K562 (cell line): Measurements from ENCODE around the gene AGAP3. TPM values are rescaled to one million over a fixed set of nuclear protein-coding genes. Genes with fewer than 3 reads are reported as not detected.

ENCODE experiments used
- CHD7 ChIP-seq: fragments of 200-600 bp; sonication (generic); IDR thresholded peaks from one replicate; pipeline ENCODE4 v1.6.1; 2012; ENCODE audit warnings: mild to moderate bottlenecking, low read depth, low read length, inconsistent platforms
- ETV5 ChIP-seq: sonication (generic); formaldehyde crosslinking; IDR thresholded peaks from 2 replicates; pipeline ENCODE4 v1.4.0; 2020; ENCODE audit warnings: low read depth, mild to moderate bottlenecking, missing genetic modification reagents
- PHF8 ChIP-seq: fragments of 200-600 bp; sonication (generic); IDR thresholded peaks from 2 replicates; pipeline ENCODE4 v1.6.1; 2012; ENCODE audit warnings: mixed run types, mild to moderate bottlenecking, inconsistent platforms, low read length, moderate library complexity, borderline replicate concordance
- POLR2H ChIP-seq: IDR thresholded peaks from 2 replicates; pipeline ENCODE4 v1.6.1; 2016; ENCODE audit warnings: missing genetic modification characterization, low read depth, mild to moderate bottlenecking, control low read depth, missing compliant biosample characterization, moderate library complexity
- ZBTB40 ChIP-seq, 2 experiments: fragments of 450-650 bp in 1 of 2; sonication (generic) in 1 of 2; formaldehyde crosslinking in 1 of 2; IDR thresholded peaks; 2 replicates each; pipeline versions ENCODE4 v1.7.1 to v1.9.0; 2016 to 2022; ENCODE audit warnings: inconsistent platforms in 1 of 2, mild to moderate bottlenecking in 1 of 2, missing genetic modification reagents in 1 of 2
- polyA plus RNA-seq, 8 experiments: library from polyadenylated mRNA; depleted of rRNA in 4 of 8; stranded (reverse) in 5 of 8; unstranded in 3 of 8; fragments of >200 nt; fragmentation: Nextera tagmentation in 2 of 8; fragmentation: Illumina TruSeq in 1 of 8; extraction: Ambion mirVana in 2 of 8; extraction: Trizol in 1 of 8; gene quantifications; 2 replicates each; pipeline versions ENCODE4 v1.2.1 to v1.2.3, GENCODE V29; 2011 to 2014; ENCODE audit warnings: inconsistent platforms in 1 of 8, missing spikeins in 1 of 8
- total RNA-seq, 7 experiments: library from RNA; depleted of rRNA in 6 of 7; stranded (reverse); fragments of >200 nt in 6 of 7; fragmentation: Illumina TruSeq in 2 of 7; extraction: Trizol in 2 of 7; gene quantifications; 2 replicates each; pipeline versions ENCODE4 v1.2.1 to v1.2.3, GENCODE V29; 2011 to 2021; ENCODE audit warnings: low replicate concordance in 1 of 7

The AGAP3 gene
- total and polyA plus RNA-seq, 9 of the 15 experiments (the other 6 are each of a cell fraction or from before 2014, with no cell fraction given) = 3.4 to 208 (median 62.2) TPM

- TF ChIP-seq ZBTB40 (IDR thresholded peaks at IDR 0.05) = no peak; the same call in 1 of the 2 replicates
- TF ChIP-seq ZBTB40 (CRISPR knock-in tag; IDR thresholded peaks at IDR 0.05) = no peak
- TF ChIP-seq ETV5 (CRISPR knock-in tag) = no peak; the same call in 1 of the 2 replicates
- TF ChIP-seq POLR2H (tag) = no peak
- TF ChIP-seq CHD7 = no peak
- TF ChIP-seq PHF8 = peak; percentile 75; the same call in 1 of the 2 replicates
These were observed 26.7 kb upstream of the AGAP3 start, which contains the start of gene SLC4A2 (continued) for GRCh38 chr7:151059367-151060112.
